ENCODE data around the gene OGG1. TPM values are rescaled to one million over a fixed set of nuclear protein-coding genes. Genes with fewer than 3 reads are reported as not detected.

OGG1 gene
- polyA plus RNA-seq, 1 donor, result 30.0 TPM

GRCh38 chr3:9727743-9728142 lies 22.0 kb upstream of the OGG1 start:
- DNase-seq (ENCODE audit: low read depth), result no peak

GRCh38 chr3:9729419-9729818 lies 20.3 kb upstream of the OGG1 start:
- DNase-seq (ENCODE audit: low read depth), result no peak

- DNase-seq (ENCODE audit: low read depth), result no peak
Observed at GRCh38 chr3:9730657-9731205, 19.0 kb upstream of the OGG1 start.

- peak; percentile 91 for DNase-seq (ENCODE audit: low read depth)
Observed at GRCh38 chr3:9731206-9732079, 18.3 kb upstream of the OGG1 start, which contains the start of gene BRPF1. TSS of gene BRPF1 (plus strand) at chr3:9731735. CDS start at chr3:9734141, 2,406 bp downstream.

GRCh38 chr3:9732080-9732739 lies 17.5 kb upstream of the OGG1 start:
- no peak for DNase-seq (ENCODE audit: low read depth)

GRCh38 chr3:9732740-9733115 lies 17.0 kb upstream of the OGG1 start:
- DNase-seq (ENCODE audit: low read depth), result no peak

GRCh38 chr3:9736831-9737230 lies 12.9 kb upstream of the OGG1 start:
- DNase-seq (ENCODE audit: low read depth), result no peak

- DNase-seq (ENCODE audit: low read depth), result no peak
Observed at GRCh38 chr3:9739181-9739580, 10.6 kb upstream of the OGG1 start.

GRCh38 chr3:9742560-9742959 lies 7.2 kb upstream of the OGG1 start:
- no peak for DNase-seq (ENCODE audit: low read depth)

GRCh38 chr3:9743548-9743947 lies 6.2 kb upstream of the OGG1 start:
- DNase-seq (ENCODE audit: low read depth), result no peak

- DNase-seq (ENCODE audit: low read depth), result no peak
Observed at GRCh38 chr3:9744162-9744561, 5.6 kb upstream of the OGG1 start.

- DNase-seq (ENCODE audit: low read depth), result no peak
Observed at GRCh38 chr3:9745521-9745920, 4.2 kb upstream of the OGG1 start.

- no peak for DNase-seq (ENCODE audit: low read depth)
Observed at GRCh38 chr3:9746330-9746729, 3.4 kb upstream of the OGG1 start.

- DNase-seq (ENCODE audit: low read depth), result no peak
Observed at GRCh38 chr3:9747267-9747666, 2.5 kb upstream of the OGG1 start.

GRCh38 chr3:9748031-9748430 lies 1.7 kb upstream of the OGG1 start:
- no peak for DNase-seq (ENCODE audit: low read depth)

- no peak for DNase-seq (ENCODE audit: low read depth)
Observed at GRCh38 chr3:9749296-9749644, 482 bp upstream of the OGG1 start.

GRCh38 chr3:9750556-9751411 lies 1.0 kb downstream of the OGG1 start:
- no peak for DNase-seq (ENCODE audit: low read depth)

- DNase-seq (ENCODE audit: low read depth), result no peak
Observed at GRCh38 chr3:9754678-9755077, 4.9 kb downstream of the OGG1 start.

GRCh38 chr3:9757427-9757826 lies 7.7 kb downstream of the OGG1 start:
- DNase-seq (ENCODE audit: low read depth), result no peak

- no peak for DNase-seq (ENCODE audit: low read depth)
Observed at GRCh38 chr3:9760779-9761505, 11.2 kb downstream of the OGG1 start.

GRCh38 chr3:9761919-9762318 lies 12.2 kb downstream of the OGG1 start:
- no peak for DNase-seq (ENCODE audit: low read depth)

Measured in forelimb muscle (tissue), 1 donor.